GM18526 (cell line): ENCODE measurements around the gene ABCA4.

Experiments
- POLR2A ChIP-seq: IDR thresholded peaks from 3 replicates; pipeline ENCODE4 v1.6.1; 2011; ENCODE audit not compliant: insufficient read length; ENCODE audit errors: extremely low read depth

Gene ABCA4

DNA sequence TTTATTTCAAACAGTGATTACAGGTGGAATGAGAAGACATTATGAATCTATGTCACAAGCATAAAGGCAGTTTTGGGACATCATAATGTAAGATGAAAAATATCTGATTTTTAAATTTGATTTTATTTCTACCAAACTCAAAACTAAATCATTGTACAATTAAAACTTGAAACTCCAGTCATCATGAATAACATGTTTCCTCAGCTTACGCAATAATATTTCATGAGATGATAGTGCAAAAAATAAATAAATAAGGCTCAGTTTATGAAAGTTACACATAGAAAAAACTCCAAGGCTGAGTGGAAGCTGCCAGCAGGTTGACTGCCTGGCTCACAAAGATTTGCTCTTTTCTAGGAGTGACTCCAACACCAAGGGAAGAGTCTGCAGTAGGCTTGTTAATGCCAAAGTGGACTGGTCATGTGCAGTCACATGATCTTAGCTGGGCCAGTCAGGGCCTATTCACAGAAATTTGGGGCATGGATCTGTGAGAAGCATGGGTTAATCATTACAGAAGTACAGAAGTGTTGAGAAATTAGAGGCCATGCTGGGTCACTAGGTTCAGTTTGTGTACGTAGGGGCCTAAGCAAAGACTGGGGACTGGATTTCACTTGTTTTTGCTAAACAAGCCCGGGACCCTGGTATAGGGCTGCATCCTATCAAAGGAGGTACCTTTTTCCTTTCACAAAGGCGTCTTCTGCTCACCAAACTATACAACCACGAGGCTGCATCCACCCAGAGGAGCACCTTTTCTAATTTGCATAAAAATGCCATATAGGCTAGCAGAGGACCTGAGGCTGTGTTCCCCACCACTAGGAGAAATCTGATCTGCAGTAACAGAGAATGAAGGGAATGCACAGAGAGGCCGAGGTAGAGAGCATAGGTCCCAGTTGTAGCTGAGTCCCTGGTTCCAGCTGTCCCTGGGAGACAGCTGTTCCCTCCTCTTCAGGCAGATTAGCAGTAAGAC, 4.9 kb upstream of the ABCA4 start:
- no peak for TF ChIP-seq POLR2A

GRCh38 chr1:94124538-94124937, 3.6 kb upstream of the ABCA4 start:
- TF ChIP-seq POLR2A, result no peak

DNA sequence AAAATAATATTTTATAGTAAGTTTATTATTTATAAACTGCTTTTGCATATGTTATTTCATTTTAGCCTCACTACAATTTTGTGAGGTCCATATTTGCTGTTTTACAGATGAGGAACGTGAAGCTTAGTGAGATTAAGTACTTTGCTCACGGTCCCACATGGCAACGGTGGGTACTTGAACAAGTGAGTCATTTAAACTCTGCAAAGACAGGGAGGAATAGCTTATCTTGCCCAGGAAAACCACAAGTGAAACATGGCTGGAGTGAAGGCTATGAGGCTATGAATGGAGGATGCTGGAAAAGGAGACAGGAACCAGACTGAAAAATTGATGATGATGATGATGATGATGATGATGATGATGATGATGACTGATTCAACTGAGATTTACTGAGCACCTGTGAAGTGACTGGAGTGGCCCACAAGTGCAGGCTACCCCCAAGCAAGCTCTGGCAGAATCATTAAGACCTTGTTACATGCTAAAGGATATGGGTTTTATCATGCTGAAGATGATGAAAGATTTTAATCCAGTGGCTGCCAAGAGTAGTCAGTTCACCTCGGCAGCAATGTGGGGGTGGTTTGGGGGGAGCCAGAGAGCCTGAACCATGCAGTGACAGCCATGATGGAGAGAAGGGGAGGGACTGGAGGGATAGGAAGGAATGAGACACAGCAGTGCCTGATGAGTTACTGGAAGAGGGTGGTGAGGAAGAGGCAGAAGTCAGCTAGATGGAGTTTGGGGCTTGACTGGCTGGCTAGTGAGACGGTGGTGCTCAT, 1.4 kb upstream of the ABCA4 start:
- no peak for TF ChIP-seq POLR2A

DNA sequence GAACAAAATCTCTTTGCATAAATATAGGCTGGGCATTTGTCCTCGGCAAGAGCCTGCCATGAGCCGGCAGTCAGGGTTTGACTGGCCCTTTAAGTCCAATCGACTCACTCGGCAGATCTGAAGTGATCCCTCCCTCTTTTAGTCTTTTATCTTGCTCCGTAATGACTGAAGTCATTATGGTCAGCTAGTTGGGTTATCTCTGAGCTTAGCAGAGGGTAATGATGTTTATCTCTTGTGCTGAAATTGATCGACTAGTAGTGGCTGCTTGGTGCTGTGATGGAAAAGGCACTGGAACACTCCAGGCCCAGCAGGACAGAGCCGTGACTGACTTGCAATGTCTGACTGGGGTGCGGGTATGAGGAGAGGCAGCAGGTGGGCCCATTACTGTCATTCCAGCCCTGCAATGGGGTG, 468 bp upstream of the ABCA4 start:
- no peak for TF ChIP-seq POLR2A

DNA sequence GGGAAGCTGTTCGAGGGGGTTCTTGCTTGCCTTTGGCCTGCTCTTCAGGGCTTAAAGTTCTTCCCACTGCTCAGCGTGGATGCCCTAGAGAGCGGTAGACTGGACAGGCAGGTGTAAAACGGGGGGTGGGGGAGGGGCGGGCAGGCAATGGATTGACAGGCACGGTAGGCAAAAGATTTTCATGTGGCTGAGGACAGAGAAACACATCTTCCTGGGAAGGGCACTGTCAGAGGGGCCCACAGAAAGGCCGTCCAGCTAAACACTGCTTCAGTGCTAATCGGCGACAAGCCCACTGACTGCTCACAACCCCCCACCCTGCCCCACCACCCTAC, 412 bp downstream of the ABCA4 start:
- TF ChIP-seq POLR2A, result no peak

GRCh38 chr1:94119796-94120569, 965 bp downstream of the ABCA4 start:
- TF ChIP-seq POLR2A, result no peak

DNA sequence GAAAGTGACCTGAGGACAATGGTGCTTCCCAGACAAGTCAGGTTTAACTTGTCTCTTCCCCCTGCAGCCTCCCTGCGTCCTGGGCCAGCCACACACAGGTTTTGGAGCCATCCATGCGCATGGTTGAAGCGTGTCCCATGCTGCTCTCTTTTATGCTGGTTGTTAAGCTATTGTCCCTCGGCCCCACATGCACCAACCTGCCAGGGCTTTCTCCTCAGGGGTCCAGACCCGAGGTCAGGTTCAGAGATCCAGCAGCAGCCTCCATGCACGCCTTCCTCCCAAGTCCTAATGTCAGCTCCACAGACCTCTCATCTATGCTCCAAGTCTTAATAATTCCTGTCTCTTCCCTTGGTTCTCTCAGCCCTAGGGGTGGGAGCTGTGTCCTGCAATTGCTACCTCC, 1.6 kb downstream of the ABCA4 start:
- no peak for TF ChIP-seq POLR2A

DNA sequence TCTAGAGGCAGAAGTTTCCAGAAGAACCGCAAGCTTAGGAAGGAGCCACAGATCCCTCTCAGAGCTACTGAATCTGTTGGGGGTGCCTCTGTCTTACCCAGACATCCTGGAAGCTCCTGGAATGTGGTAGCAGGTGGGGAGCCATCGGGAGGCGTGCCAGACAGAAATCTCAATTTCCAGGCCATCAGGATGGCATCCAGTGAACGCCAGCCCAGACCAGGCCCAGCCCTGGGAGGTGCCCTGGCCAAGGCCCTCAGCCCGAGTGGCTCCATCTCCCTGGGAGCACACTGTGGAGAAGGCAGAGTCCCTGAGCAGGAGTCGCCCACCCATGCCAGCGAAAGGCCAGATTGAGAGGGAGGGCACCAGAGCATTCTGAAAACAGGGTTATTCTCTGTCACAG, 2.5 kb downstream of the ABCA4 start:
- no peak for TF ChIP-seq POLR2A

DNA sequence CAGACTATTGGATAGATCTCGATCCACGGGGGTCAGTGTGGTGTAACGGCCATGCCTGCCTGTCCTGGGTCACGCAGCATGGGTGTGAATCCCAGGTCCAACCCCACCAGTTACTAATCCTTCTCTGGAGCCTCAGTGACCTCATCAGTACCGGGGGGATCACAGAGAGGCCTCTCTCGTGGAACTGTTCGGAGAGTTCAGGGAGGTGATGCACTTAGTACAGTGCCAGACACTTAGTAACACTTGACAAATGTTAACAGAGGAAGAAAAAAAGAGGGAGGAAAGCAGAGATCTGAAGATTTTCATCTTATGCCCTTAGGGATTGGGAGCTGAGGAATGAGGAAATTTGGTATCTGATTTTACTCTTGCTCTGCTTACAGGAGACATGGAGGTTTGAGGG, 2.9 kb downstream of the ABCA4 start:
- TF ChIP-seq POLR2A, result no peak

DNA sequence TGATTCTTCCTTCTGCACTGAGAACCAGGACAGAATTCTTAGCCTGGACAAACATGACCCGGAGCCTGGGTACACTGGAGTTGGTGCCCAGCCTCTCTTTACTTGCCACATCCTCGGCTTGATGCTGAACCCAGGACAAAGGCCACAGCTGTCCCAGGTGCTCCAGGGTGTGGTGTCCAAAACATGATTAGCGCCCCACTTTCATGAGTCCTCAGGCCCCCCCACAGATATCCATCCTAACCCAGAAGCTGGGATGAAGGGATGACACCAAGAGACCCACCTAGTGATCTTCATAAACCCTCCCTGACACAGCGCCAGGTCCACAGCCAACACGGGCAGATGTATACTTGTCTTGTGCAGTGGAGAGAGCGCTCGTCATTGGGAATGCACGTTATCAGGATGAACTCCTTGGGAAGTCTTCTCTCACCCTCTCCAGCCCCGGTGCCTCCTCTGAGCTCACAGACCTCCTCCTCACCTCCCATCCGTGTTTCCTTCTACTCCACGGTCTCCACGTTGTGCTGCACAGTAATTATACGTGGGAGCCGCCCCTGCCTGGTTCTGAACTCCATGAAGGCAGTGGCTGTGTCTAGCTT, 3.6 kb downstream of the ABCA4 start:
- no peak for TF ChIP-seq POLR2A

DNA sequence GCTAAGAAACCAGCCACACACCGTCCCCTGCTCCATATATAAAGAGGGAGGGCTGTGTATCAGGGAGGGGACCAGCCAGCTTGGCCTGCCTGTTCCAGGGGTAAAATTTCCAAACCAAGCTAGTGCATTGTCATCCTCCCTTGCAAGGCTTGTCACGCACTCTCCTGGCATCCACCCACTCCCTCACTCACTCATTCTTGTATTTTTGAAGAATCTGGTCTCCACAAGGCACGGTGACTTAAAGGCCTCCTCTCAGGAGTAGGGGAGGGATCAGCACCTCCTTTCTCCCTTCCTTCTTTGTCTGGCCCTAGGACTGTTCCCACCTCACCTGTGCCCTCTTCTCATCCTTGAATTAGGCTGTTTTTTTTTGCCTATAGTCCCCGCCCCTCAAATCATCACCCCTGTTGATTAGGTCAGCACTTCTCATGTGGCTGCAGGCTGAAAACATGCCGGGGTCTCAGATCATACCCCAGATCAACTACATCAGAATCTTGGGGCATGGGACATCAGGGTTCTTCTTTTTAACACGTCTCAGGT, 5.0 kb downstream of the ABCA4 start:
- no peak for TF ChIP-seq POLR2A

DNA sequence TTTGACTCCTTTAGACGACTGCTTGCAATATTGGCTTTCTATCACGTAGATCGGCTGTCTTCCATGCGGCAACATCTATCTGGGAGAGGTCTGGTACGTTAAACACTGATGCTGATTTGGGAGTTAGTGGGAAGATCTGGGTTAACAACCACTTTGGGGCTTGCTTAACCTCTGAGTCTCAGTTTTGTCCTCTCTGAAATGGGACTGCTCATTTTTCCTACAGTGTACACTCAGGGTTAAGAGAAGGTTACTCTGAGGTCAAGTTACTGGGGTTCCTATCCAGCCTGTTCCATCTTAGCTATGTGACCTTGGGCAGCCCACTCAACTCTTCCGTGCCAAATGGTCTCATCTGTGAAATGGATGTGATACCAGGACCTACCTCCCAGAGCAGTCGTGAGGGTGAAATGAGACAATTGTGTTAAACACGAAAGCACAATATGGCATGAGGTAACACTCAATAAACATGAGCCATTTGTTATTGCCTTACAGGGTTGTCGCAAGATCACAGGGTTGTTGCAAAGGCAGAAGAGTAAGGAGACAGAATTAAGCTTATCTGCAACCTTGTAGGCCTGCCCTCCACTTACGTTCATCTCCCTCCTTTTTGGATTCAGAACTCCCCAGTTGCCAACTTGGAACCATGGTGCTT, 5.6 kb downstream of the ABCA4 start:
- TF ChIP-seq POLR2A, result no peak

- TF ChIP-seq POLR2A, result no peak
These were observed 7.2 kb downstream of the ABCA4 start for GRCh38 chr1:94113589-94114226.

DNA sequence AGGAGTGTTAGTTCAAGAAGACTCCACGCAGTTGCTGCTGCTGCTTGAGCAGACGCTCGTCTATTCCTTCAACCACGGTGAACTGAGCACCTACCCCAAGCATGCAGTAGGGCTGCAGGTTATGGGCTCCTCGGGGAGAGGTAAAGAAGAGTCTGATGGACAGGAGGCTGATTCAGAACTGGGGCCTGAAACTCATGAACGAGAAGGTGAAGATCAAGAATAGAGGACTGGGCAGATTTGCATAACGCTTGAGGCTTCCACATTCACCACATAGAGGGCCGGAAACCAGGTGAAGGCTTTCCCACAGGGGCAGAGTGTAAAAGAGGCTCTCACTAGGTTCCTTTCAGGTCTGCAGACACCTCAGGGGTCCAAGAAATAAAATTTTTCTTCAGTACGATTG, 9.1 kb downstream of the ABCA4 start:
- TF ChIP-seq POLR2A, result no peak
